Keratinocyte (primary cell): ENCODE data around the gene DHDDS. TPM values are rescaled to one million over a fixed set of nuclear protein-coding genes. Genes with fewer than 3 reads are reported as not detected.

Experiments
- DNase-seq: peaks from one replicate; pipeline ENCODE4 v3.0.0-alpha.2; 2011; ENCODE audit warnings: low read depth, missing footprints, low spot score
- FAIRE-seq: peaks from 2 replicates; lab custom pipeline; 2011; peaks lifted over from hg19 to GRCh38; lab: Jason Lieb, UNC
- H2AFZ ChIP-seq: 2 replicates; pipeline ENCODE4 v1.6.0; 2012; ENCODE audit warnings: low read length, control low read depth, inconsistent platforms; ENCODE audit not compliant: control insufficient read depth
- H3K27ac ChIP-seq: 2 replicates; pipeline ENCODE4 v1.5.1; 2011; ENCODE audit warnings: low read length; ENCODE audit not compliant: control insufficient read depth, insufficient read depth
- H3K27me3 ChIP-seq: 3 replicates; pipeline ENCODE4 v1.6.0; 2011; ENCODE audit warnings: low read length; ENCODE audit not compliant: control insufficient read depth, insufficient read depth; ENCODE audit errors: extremely low read depth
- H3K36me3 ChIP-seq, 2 experiments: 2 replicates in 1 of 2; 3 replicates in 1 of 2; pipeline ENCODE4 v1.5.1; 2011; ENCODE audit warnings: low read length in 2 of 2, mild to moderate bottlenecking in 1 of 2; ENCODE audit not compliant: control insufficient read depth in 2 of 2, insufficient read depth in 2 of 2; ENCODE audit errors: extremely low read depth in 1 of 2
- H3K4me1 ChIP-seq: 3 replicates; pipeline ENCODE4 v1.5.1; 2011; ENCODE audit warnings: low read length; ENCODE audit not compliant: control insufficient read depth, insufficient read depth; ENCODE audit errors: extremely low read depth
- H3K4me2 ChIP-seq: 3 replicates; pipeline ENCODE4 v1.6.0; 2011; ENCODE audit warnings: low read depth, low read length; ENCODE audit not compliant: control insufficient read depth, insufficient read depth; ENCODE audit errors: extremely low read depth
- H3K4me3 ChIP-seq, 3 experiments: fragments of 200-600 bp in 1 of 3; sonication (generic) in 1 of 3; 2 replicates in 2 of 3; 3 replicates in 1 of 3; pipeline ENCODE4 v1.5.1; 2011 to 2016; ENCODE audit warnings: low read length in 3 of 3, mild to moderate bottlenecking in 3 of 3, control low read depth in 2 of 3, inconsistent platforms in 1 of 3, low read depth in 1 of 3, mixed read lengths in 1 of 3, mixed run types in 1 of 3, moderate library complexity in 1 of 3; ENCODE audit not compliant: control insufficient read depth in 2 of 3, insufficient read depth in 2 of 3; ENCODE audit errors: extremely low read depth in 1 of 3
- H3K79me2 ChIP-seq: 2 replicates; pipeline ENCODE4 v1.6.0; 2012; ENCODE audit warnings: low read length; ENCODE audit not compliant: control insufficient read depth, insufficient read depth
- H3K9ac ChIP-seq: 3 replicates; pipeline ENCODE4 v1.6.0; 2011; ENCODE audit warnings: low read length; ENCODE audit not compliant: control insufficient read depth, insufficient read depth; ENCODE audit errors: extremely low read depth
- H3K9me1 ChIP-seq: 3 replicates; pipeline ENCODE4 v1.6.0; 2011; ENCODE audit warnings: low read length; ENCODE audit not compliant: control insufficient read depth, insufficient read depth; ENCODE audit errors: extremely low read depth
- H3K9me3 ChIP-seq: 2 replicates; pipeline ENCODE4 v1.5.1; 2012; ENCODE audit warnings: low read depth, low read length; ENCODE audit not compliant: control insufficient read depth
- H4K20me1 ChIP-seq: 3 replicates; pipeline ENCODE4 v1.6.0; 2011; ENCODE audit warnings: low read length; ENCODE audit not compliant: control insufficient read depth, insufficient read depth; ENCODE audit errors: extremely low read depth
- CTCF ChIP-seq, 3 experiments: IDR thresholded peaks in 1 of 3; conservative IDR thresholded peaks in 1 of 3; optimal IDR thresholded peaks in 1 of 3; 2 replicates in 2 of 3; 3 replicates in 1 of 3; pipeline versions ENCODE3 to v1.5.1; 2011; ENCODE audit warnings: low read length in 3 of 3, mild to moderate bottlenecking in 3 of 3, moderate library complexity in 2 of 3, control low read depth in 1 of 3, inconsistent platforms in 1 of 3; ENCODE audit not compliant: insufficient read depth in 2 of 3; ENCODE audit errors: extremely low read depth in 1 of 3
- EZH2 ChIP-seq: IDR thresholded peaks from one replicate; pipeline ENCODE4 v1.6.1; 2012; ENCODE audit warnings: inconsistent platforms, mild to moderate bottlenecking, low read length, moderate library complexity
- dilution Hi-C: fragments of 300-500 bp; cut with MboI; formaldehyde crosslinking; loops from one replicate; pipeline ENCODE4 v1.7.0; 2020; ENCODE audit warnings: low sequenced_read_pairs; ENCODE audit not compliant: extremely low pct_ligation_motif_present
- polyA plus RNA-seq, 5 experiments: library from polyadenylated mRNA; depleted of rRNA in 3 of 5; stranded (reverse) in 3 of 5; stranded (forward) in 1 of 5; unstranded in 1 of 5; fragments of >200 nt; gene quantifications; 1 replicate in 1 of 5; 2 replicates in 3 of 5; 3 replicates in 1 of 5; pipeline versions ENCODE4 v1.2.1 to v1.2.3, GENCODE V29; 2011 to 2012; ENCODE audit warnings: missing spikeins in 2 of 5, low read depth in 1 of 5, low replicate concordance in 1 of 5

DHDDS gene
- polyA plus RNA-seq, 1 donor (not counting 4 experiments of a cell fraction or from before 2014, with no cell fraction given) = 41.2 TPM

GRCh38 chr1:26470878-26471497, 38.9 kb downstream of the DHDDS start:
- Histone ChIP-seq H3K9me3 (no peaks in the 10 kb centered on the region), H3K4me3 (peak overlapping the region in 1 of 3 experiments; percentile 68), H3K27me3 (no peaks in the 10 kb centered on the region), H3K9me1 (peaks cover 3% of the 10 kb centered on the region), H3K79me2 (peaks cover 15% of the 10 kb centered on the region), H3K4me1 (peaks cover 51% of the 10 kb centered on the region), H4K20me1 (peaks cover 16% of the 10 kb centered on the region), H2AFZ (no peak overlapping the region), H3K27ac (peak overlapping the region; percentile 16), H3K9ac (no peak overlapping the region), H3K4me2 (peak overlapping the region; percentile 85), H3K36me3 (peaks cover 25 to 30% of the 10 kb centered on the region in 2 experiments)
- no peak for TF ChIP-seq CTCF (optimal IDR thresholded peaks at IDR 0.05 in 1 of 3, IDR thresholded peaks at IDR 0.05 in 1 of 3, conservative IDR thresholded peaks at IDR 0.05 in 1 of 3; ENCODE audit: extremely low read depth in 1 of 3, insufficient read depth in 2 of 3, low read length in 3 of 3)
- TF ChIP-seq EZH2 = no peak
- DNase-seq (peak; percentile 26), FAIRE-seq (peak; percentile 48)
- dilution Hi-C loops = no loop called here

GRCh38 chr1:26471498-26472319, 39.6 kb downstream of the DHDDS start:
- Histone ChIP-seq H4K20me1 (peaks cover 16% of the 10 kb centered on the region), H3K36me3 (peaks cover 22 to 32% of the 10 kb centered on the region in 2 experiments), H3K79me2 (peaks cover 15% of the 10 kb centered on the region), H3K27me3 (no peaks in the 10 kb centered on the region), H3K9ac (peak overlapping the region; percentile 45), H3K9me3 (no peaks in the 10 kb centered on the region), H3K4me2 (peak overlapping the region; percentile 85), H3K27ac (no peak overlapping the region), H2AFZ (no peak overlapping the region), H3K4me1 (peaks cover 51% of the 10 kb centered on the region), H3K4me3 (peak overlapping the region; percentile 68 to 77 (median 68)), H3K9me1 (peaks cover 3% of the 10 kb centered on the region)
- TF ChIP-seq EZH2 (no peak), CTCF (optimal IDR thresholded peaks at IDR 0.05 in 1 of 3, IDR thresholded peaks at IDR 0.05 in 1 of 3, conservative IDR thresholded peaks at IDR 0.05 in 1 of 3; ENCODE audit: extremely low read depth in 1 of 3, insufficient read depth in 2 of 3, low read length in 3 of 3) (no peak)
- DNase-seq = no peak
- dilution Hi-C loops = no loop called here
- FAIRE-seq = no peak
